Omental fat pad (tissue), 4 donors: ENCODE results near the gene IL24. TPM values are rescaled to one million over a fixed set of nuclear protein-coding genes. Genes with fewer than 3 reads are reported as not detected.

Source experiments
- ATAC-seq: fragments of 150-250 bp; one replicate; pipeline ENCODE4 v1.9.1; 2016; ENCODE audit warnings: mild to moderate bottlenecking, moderate library complexity; ENCODE audit not compliant: low FRiP score
- DNase-seq: peaks from one replicate; pipeline ENCODE4 v3.0.0-alpha.2; 2019; ENCODE audit warnings: low spot score
- CTCF ChIP-seq, 3 donors: fragments of 450-650 bp; IDR thresholded peaks; one replicate each; pipeline ENCODE4 v1.5.1; 2016 to 2017; ENCODE audit warnings: antibody characterized with exemption in 3 of 3, mild to moderate bottlenecking in 3 of 3, moderate library complexity in 2 of 3
- total RNA-seq, 4 donors: library from RNA; depleted of rRNA; stranded (reverse); fragments of >200 nt; gene quantifications; one replicate each; pipeline ENCODE4 v1.1.0, GENCODE V29; 2016

IL24 gene
- total RNA-seq, 4 donors from 2014 or later = 5.1 to 65.1 TPM; not detected in 2

- no peak for DNase-seq
- ATAC-seq = no peak
These were observed 54.9 kb downstream of the IL24 start for GRCh38 chr1:206952171-206952570.

GRCh38 chr1:206953126-206953525 lies 55.9 kb downstream of the IL24 start:
- no peak for ATAC-seq
- DNase-seq = no peak
- TF ChIP-seq CTCF (IDR thresholded peaks at IDR 0.05) = no peak

More at GRCh38 chr1:206952171-206952570, 54.9 kb downstream of the IL24 start:
- TF ChIP-seq CTCF (IDR thresholded peaks at IDR 0.05) = no peak

- TF ChIP-seq CTCF (IDR thresholded peaks at IDR 0.05) = no peak
- DNase-seq (no peak), ATAC-seq (no peak)
These were observed 56.4 kb downstream of the IL24 start for GRCh38 chr1:206953626-206954025.

Other genes with a start within 250 kb of the IL24 start
- gene MAPKAPK2, start 212.5 kb upstream of the IL24 start, total RNA-seq = 100 to 1,000 TPM in 1 of 4 donors, 10 to 100 TPM in 3; 52.0 to 151 (median 79.9) TPM
- gene IL19, start 126.7 kb upstream of the IL24 start, total RNA-seq = under 1 TPM in 1 of 4 donors, not detected in 3; 0.60 TPM
- gene IL10, start 124.9 kb upstream of the IL24 start, total RNA-seq = 10 to 100 TPM; 10.9 to 34.4 (median 28.7) TPM
- 1 to 10 TPM in 2 of 4 donors, under 1 TPM in 1, not detected in 1; 0.82 to 8.6 (median 8.2) TPM for gene IL20, start 31.8 kb upstream of the IL24 start, total RNA-seq
- 10 to 100 TPM in 1 of 4 donors, 1 to 10 TPM in 3; 3.2 to 23.2 (median 9.0) TPM for gene FCMR, start 24.5 kb downstream of the IL24 start, total RNA-seq
- gene PIGR, start 49.0 kb downstream of the IL24 start, total RNA-seq = under 1 TPM in 2 of 4 donors, not detected in 2; 0.24 to 0.44 TPM
- not detected for gene FCAMR, start 73.0 kb downstream of the IL24 start, total RNA-seq
- gene C1orf116, start 135.3 kb downstream of the IL24 start, total RNA-seq = under 1 TPM in 2 of 4 donors, not detected in 2; 0.13 to 0.16 TPM
- 10 to 100 TPM in 1 of 4 donors, 1 to 10 TPM in 3; 6.1 to 11.7 (median 7.9) TPM for gene YOD1, start 153.8 kb downstream of the IL24 start, total RNA-seq
- 10 to 100 TPM in 1 of 4 donors, 1 to 10 TPM in 3; 4.0 to 16.1 (median 6.1) TPM for gene PFKFB2, start 155.8 kb downstream of the IL24 start, total RNA-seq
- 1 to 10 TPM in 3 of 4 donors, under 1 TPM in 1; 0.24 to 6.0 (median 2.1) TPM for gene C4BPB, start 191.4 kb downstream of the IL24 start, total RNA-seq
- gene C4BPA, start 206.8 kb downstream of the IL24 start, total RNA-seq = 1 to 10 TPM in 1 of 4 donors, not detected in 3; 3.3 TPM